K562 (cell line): ENCODE measurements around the gene KRT36. TPM values are rescaled to one million over a fixed set of nuclear protein-coding genes. Genes with fewer than 3 reads are reported as not detected.

Experiments used
- ATAC-seq: fragments of 200-7000 bp; cut with Tn5 transposase; 3 replicates; pipeline ENCODE4 v1.9.1; 2020; ENCODE audit warnings: moderate library complexity
- BruUV-seq: library from RNA; stranded (reverse); fragments of 400-500 nt; replicated peaks from 2 replicates; lab custom pipeline; 2021; lab: Mats Ljungman, UMichigan
- CTCF ChIA-PET: fragments of 300-600 bp; formaldehyde crosslinking; extraction: SDS; loops from one replicate; lab custom pipeline; 2021; ENCODE audit warnings: low intra/inter-chr PET ratio; lab: Yijun Ruan, JAX
- POLR2A ChIA-PET: fragments of 300-600, 350-650 bp; sonication (Branson Sonifier 250); formaldehyde crosslinking; extraction: SDS; loops from one replicate; lab custom pipeline; 2021; ENCODE audit warnings: antibody characterized with exemption, inconsistent platforms; lab: Yijun Ruan, JAX
- DNase-seq, 4 experiments: peaks; one replicate each; pipeline versions ENCODE4 v3.0.0 to v3.0.0-alpha.2; 2011 to 2018; ENCODE audit warnings: low spot score in 3 of 4, mixed read lengths in 3 of 4; ENCODE audit errors: extremely low read depth in 1 of 4
- FAIRE-seq: peaks from 2 replicates; lab custom pipeline; 2011; peaks lifted over from hg19 to GRCh38; lab: Jason Lieb, UNC
- H2AFZ ChIP-seq: 2 replicates; pipeline ENCODE4 v1.6.0; 2011; ENCODE audit warnings: low read depth, low read length, control low read depth, inconsistent platforms
- H3K27ac ChIP-seq: fragments of 200-600 bp; 3 replicates; pipeline ENCODE4 v1.8.0; 2011; ENCODE audit warnings: low read depth, mild to moderate bottlenecking, control low read depth, inconsistent platforms, low read length, moderate library complexity, mixed read lengths; ENCODE audit errors: extremely low read depth
- H3K27me3 ChIP-seq, 2 experiments: fragments of 300-600 bp in 1 of 2; 2 replicates in 1 of 2; 3 replicates in 1 of 2; pipeline versions ENCODE4 v1.6.0 to v1.8.0; 2011; ENCODE audit warnings: inconsistent platforms in 2 of 2, low read length in 2 of 2, mild to moderate bottlenecking in 1 of 2, mixed read lengths in 1 of 2, moderate library complexity in 1 of 2; ENCODE audit not compliant: control insufficient read depth in 2 of 2, insufficient read depth in 2 of 2
- H3K36me3 ChIP-seq: fragments of 300-600 bp; 3 replicates; pipeline ENCODE4 v1.8.0; 2011; ENCODE audit warnings: mild to moderate bottlenecking, low read length, inconsistent platforms; ENCODE audit not compliant: control insufficient read depth, insufficient read depth
- H3K4me1 ChIP-seq, 2 experiments: fragments of 200-600 bp in 1 of 2; replicated peaks in 1 of 2; 2 replicates in 1 of 2; 3 replicates in 1 of 2; pipeline versions ENCODE4 v1.5.1 to v1.8.0; 2011; ENCODE audit warnings: inconsistent platforms in 2 of 2, low read length in 2 of 2, mild to moderate bottlenecking in 1 of 2, mixed read lengths in 1 of 2, moderate library complexity in 1 of 2; ENCODE audit not compliant: control insufficient read depth in 2 of 2, insufficient read depth in 2 of 2
- H3K4me2 ChIP-seq: 2 replicates; pipeline ENCODE4 v1.6.1; 2011; ENCODE audit warnings: low read length, control low read depth, inconsistent platforms, mixed read lengths; ENCODE audit not compliant: insufficient read depth
- H3K4me3 ChIP-seq: fragments of 200-600 bp; sonication (generic), shearing (Covaris generic); 2 replicates; pipeline ENCODE4 v1.5.1; 2016; ENCODE audit warnings: control low read depth, inconsistent platforms
- H3K79me2 ChIP-seq: fragments of 200-600 bp; 3 replicates; pipeline ENCODE4 v1.8.0; 2011; ENCODE audit warnings: low read length, inconsistent platforms; ENCODE audit not compliant: control insufficient read depth, insufficient read depth
- H3K9ac ChIP-seq, 2 experiments: 2 replicates each; pipeline versions ENCODE4 v1.6.0 to v1.6.1; 2011; ENCODE audit warnings: low read depth in 2 of 2, low read length in 2 of 2, control low read depth in 1 of 2, inconsistent platforms in 1 of 2, mild to moderate bottlenecking in 1 of 2, mixed read lengths in 1 of 2; ENCODE audit not compliant: insufficient read depth in 1 of 2
- H3K9me1 ChIP-seq: one replicate; pipeline ENCODE4 v1.6.0; 2011; ENCODE audit warnings: inconsistent platforms, mild to moderate bottlenecking, low read length, moderate library complexity; ENCODE audit not compliant: control insufficient read depth, insufficient read depth
- H3K9me3 ChIP-seq: replicated peaks from 2 replicates; pipeline ENCODE4 v1.5.1; 2011; ENCODE audit warnings: low read depth, low read length, inconsistent platforms; ENCODE audit not compliant: control insufficient read depth, insufficient read depth
- H4K20me1 ChIP-seq: replicated peaks from 2 replicates; pipeline ENCODE4 v1.6.1; 2011; ENCODE audit warnings: low read length, inconsistent platforms, mixed read lengths; ENCODE audit not compliant: control insufficient read depth, insufficient read depth
- ARID1B ChIP-seq: fragments of 450-650 bp; IDR thresholded peaks from 2 replicates; pipeline ENCODE4 v1.6.1; 2016; ENCODE audit warnings: antibody characterized with exemption, mild to moderate bottlenecking, inconsistent platforms
- ELF1 ChIP-seq: fragments of 200-800 bp; sonication (Bioruptor generic); IDR thresholded peaks from 2 replicates; pipeline ENCODE4 v1.6.1; 2016; ENCODE audit warnings: missing genetic modification characterization, missing compliant biosample characterization
- ESRRA ChIP-seq: fragments of 450-650 bp; IDR thresholded peaks from 2 replicates; pipeline ENCODE4 v1.6.1; 2014; ENCODE audit warnings: low read depth, mild to moderate bottlenecking, moderate library complexity, borderline replicate concordance
- ETV1 ChIP-seq: fragments of 450-650 bp; conservative IDR thresholded peaks from 2 replicates; pipeline ENCODE4 v1.6.1; 2016; ENCODE audit warnings: missing genetic modification characterization, control low read depth, low read depth, missing compliant biosample characterization
- JUND ChIP-seq, 2 experiments: IDR thresholded peaks; 2 replicates in 1 of 2; 3 replicates in 1 of 2; pipeline ENCODE4 v1.6.1; 2011; ENCODE audit warnings: borderline replicate concordance in 2 of 2, low read depth in 2 of 2, low read length in 2 of 2, improper control_type of control experiment in 1 of 2, missing biosample characterization in 1 of 2, missing genetic modification characterization in 1 of 2, missing genetic modification reagents in 1 of 2
- KLF13 ChIP-seq: fragments of 450-650 bp; IDR thresholded peaks from 2 replicates; pipeline ENCODE4 v1.6.1; 2016; ENCODE audit warnings: missing genetic modification characterization, low read depth, mild to moderate bottlenecking, missing compliant biosample characterization, moderate library complexity, borderline replicate concordance
- MCM3 ChIP-seq: fragments of 450-650 bp; IDR thresholded peaks from 2 replicates; pipeline ENCODE4 v1.6.1; 2016
- NCOA2 ChIP-seq, 2 experiments: fragments of 450-650 bp; IDR thresholded peaks; 2 replicates each; pipeline ENCODE4 v1.6.1; 2018; ENCODE audit warnings: mild to moderate bottlenecking in 2 of 2, moderate library complexity in 1 of 2; ENCODE audit not compliant: partially characterized antibody in 2 of 2
- NCOA4 ChIP-seq: fragments of 450-650 bp; IDR thresholded peaks from 2 replicates; pipeline ENCODE4 v1.6.1; 2018; ENCODE audit warnings: mild to moderate bottlenecking; ENCODE audit not compliant: partially characterized antibody
- NFIX ChIP-seq: fragments of 250-450 bp; sonication (Bioruptor Pico); IDR thresholded peaks from 2 replicates; pipeline ENCODE4 v1.4.0; 2020; ENCODE audit warnings: low read depth, mild to moderate bottlenecking, moderate library complexity
- RB1 ChIP-seq: fragments of 450-650 bp; IDR thresholded peaks from 2 replicates; pipeline ENCODE4 v1.6.1; 2017; ENCODE audit warnings: low read depth, mild to moderate bottlenecking
- SPI1 ChIP-seq: IDR thresholded peaks from 2 replicates; pipeline ENCODE4 v1.6.1; 2011; ENCODE audit warnings: low read depth, low read length, control low read depth, borderline replicate concordance
- WHSC1 ChIP-seq: IDR thresholded peaks from one replicate; pipeline ENCODE4 v1.6.1; 2012; ENCODE audit warnings: low read length, control low read depth, inconsistent platforms
- WGBS: fragments of 100-300 bp; shearing (Covaris generic); methylation state at CpG from one replicate; pipeline ENCODE4 v1.1.6; 2016; ENCODE audit warnings: low coverage, mixed read lengths; ENCODE audit not compliant: insufficient coverage; ENCODE audit errors: missing lambda C conversion rate; 5-methylcytosine and 5-hydroxymethylcytosine counted together
- in situ Hi-C: fragments of 300-500 bp; cut with MboI; formaldehyde crosslinking; loops from 4 replicates; pipeline ENCODE4 v1.15.0; 2018; ENCODE audit warnings: inconsistent platforms, mixed read lengths
- intact Hi-C: fragments of 100-400 bp; cut with micrococcal nuclease; formaldehyde crosslinking; loops from 2 replicates; pipeline ENCODE4 v1.14.2; 2022
- polyA plus RNA-seq, 8 experiments: library from polyadenylated mRNA; depleted of rRNA in 4 of 8; stranded (reverse) in 5 of 8; unstranded in 3 of 8; fragments of >200 nt; fragmentation: Nextera tagmentation in 2 of 8; fragmentation: Illumina TruSeq in 1 of 8; extraction: Ambion mirVana in 2 of 8; extraction: Trizol in 1 of 8; gene quantifications; 2 replicates each; pipeline versions ENCODE4 v1.2.1 to v1.2.3, GENCODE V29; 2011 to 2014; ENCODE audit warnings: inconsistent platforms in 1 of 8, missing spikeins in 1 of 8
- total RNA-seq, 7 experiments: library from RNA; depleted of rRNA in 6 of 7; stranded (reverse); fragments of >200 nt in 6 of 7; fragmentation: Illumina TruSeq in 2 of 7; extraction: Trizol in 2 of 7; gene quantifications; 2 replicates each; pipeline versions ENCODE4 v1.2.1 to v1.2.3, GENCODE V29; 2011 to 2021; ENCODE audit warnings: low replicate concordance in 1 of 7
- TF ChIP-seq, protein P1 (sequence below): fragments of 450-650 bp; IDR thresholded peaks from 2 replicates; pipeline ENCODE4 v1.6.1; 2017; ENCODE audit warnings: antibody characterized with exemption, mild to moderate bottlenecking

Gene KRT36
- total and polyA plus RNA-seq, 9 of the 15 experiments (the other 6 are each of a cell fraction or from before 2014, with no cell fraction given), result 0.04 TPM; not detected in 8

DNA sequence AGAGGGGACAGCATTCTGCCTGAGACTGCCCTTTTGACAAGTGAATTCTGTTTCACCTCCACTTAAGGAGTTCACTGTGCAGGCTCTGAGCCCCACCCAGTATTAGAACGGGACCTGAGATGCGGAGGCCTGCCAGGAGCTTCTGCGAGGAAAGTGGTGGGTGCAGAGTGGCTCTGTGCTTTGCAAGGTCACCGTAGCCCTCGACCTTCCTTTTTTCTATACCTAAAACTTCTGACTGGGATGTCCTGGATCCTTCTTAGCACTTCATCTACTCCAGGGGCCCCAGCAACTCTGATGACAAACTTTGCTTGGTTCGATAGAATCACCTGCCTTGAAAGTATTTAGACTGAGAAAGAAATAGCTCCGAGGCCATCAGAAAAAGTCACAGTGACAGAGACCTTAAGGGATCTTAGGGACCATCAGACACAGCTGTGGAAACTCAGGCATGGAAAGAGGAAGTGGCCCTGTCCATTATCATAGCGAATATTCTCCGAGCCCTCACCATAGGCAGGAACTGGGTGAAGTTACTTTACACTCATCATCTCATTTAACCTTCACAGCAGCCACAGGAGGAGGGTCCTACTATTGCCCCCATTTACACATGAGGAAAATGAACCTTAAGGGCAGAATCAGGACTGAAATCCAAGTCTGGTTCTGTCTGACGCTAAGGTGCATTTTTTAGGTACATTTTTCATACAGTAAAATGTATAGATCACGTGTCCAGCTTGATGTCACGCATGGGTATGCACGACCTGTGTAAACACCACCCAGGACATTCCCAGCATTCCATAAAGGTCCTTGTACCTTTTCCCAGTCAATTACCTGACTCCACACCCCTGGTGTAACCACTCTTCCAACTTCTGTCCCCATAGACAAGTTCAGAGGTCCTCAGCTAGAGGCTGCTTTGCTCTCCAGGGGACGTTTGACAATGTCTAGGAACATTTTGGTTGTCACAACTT is 16.4 kb upstream of the KRT36 start:
- H3K4me2 ChIP-seq, result peak overlapping the region; percentile 17; the same call in 1 of the 2 replicates
- ChIA-PET CTCF (no interaction called here), POLR2A (interaction anchor here (0.6 to 1.2 kb wide), 6 partner anchors 10 to 975 kb away, joined by 3 to 4 read pairs (median 3); no protein-coding TSS in a partner anchor)
- H3K79me2 ChIP-seq, result no peaks in the 10 kb centered on the region
- H3K9ac ChIP-seq, result peak overlapping the region in 1 of 2 experiments; percentile 10; a peak in 1 of 4 replicates
- no peaks in the 10 kb centered on the region for H3K9me3 ChIP-seq
- no peaks in the 10 kb centered on the region for H3K27me3 ChIP-seq
- 27% methylated on average over 14 of the region's 14 CpGs for WGBS
- H3K4me3 ChIP-seq, result no peak overlapping the region
- DNase-seq (peak in 2 of 4 experiments; percentile 49 to 58), FAIRE-seq (peak; percentile 73), ATAC-seq (peak; percentile 68)
- H2AFZ ChIP-seq, result peak overlapping the region; percentile 81
- H4K20me1 ChIP-seq, result no peaks in the 10 kb centered on the region
- peaks cover 38 to 42% of the 10 kb centered on the region in 2 experiments for H3K4me1 ChIP-seq
- in situ Hi-C loops, result no loop called here
- H3K27ac ChIP-seq, result no peak overlapping the region
- no TSS peak for BruUV-seq
- intact Hi-C loops, result no loop called here
- H3K9me1 ChIP-seq, result no peaks in the 10 kb centered on the region
- no peaks in the 10 kb centered on the region; the same call in 2 of the 3 replicates for H3K36me3 ChIP-seq
- no peak for TF ChIP-seq KLF13 (tag)
- TF ChIP-seq ETV1 (tag), result 0 out of 2 replicates have a peak, but pooled peaks have one; percentile 46
- TF ChIP-seq ELF1 (tag), result peak; percentile 82
- no peak for TF ChIP-seq MCM3
- no peak for TF ChIP-seq NCOA4
- TF ChIP-seq, protein P1, sequence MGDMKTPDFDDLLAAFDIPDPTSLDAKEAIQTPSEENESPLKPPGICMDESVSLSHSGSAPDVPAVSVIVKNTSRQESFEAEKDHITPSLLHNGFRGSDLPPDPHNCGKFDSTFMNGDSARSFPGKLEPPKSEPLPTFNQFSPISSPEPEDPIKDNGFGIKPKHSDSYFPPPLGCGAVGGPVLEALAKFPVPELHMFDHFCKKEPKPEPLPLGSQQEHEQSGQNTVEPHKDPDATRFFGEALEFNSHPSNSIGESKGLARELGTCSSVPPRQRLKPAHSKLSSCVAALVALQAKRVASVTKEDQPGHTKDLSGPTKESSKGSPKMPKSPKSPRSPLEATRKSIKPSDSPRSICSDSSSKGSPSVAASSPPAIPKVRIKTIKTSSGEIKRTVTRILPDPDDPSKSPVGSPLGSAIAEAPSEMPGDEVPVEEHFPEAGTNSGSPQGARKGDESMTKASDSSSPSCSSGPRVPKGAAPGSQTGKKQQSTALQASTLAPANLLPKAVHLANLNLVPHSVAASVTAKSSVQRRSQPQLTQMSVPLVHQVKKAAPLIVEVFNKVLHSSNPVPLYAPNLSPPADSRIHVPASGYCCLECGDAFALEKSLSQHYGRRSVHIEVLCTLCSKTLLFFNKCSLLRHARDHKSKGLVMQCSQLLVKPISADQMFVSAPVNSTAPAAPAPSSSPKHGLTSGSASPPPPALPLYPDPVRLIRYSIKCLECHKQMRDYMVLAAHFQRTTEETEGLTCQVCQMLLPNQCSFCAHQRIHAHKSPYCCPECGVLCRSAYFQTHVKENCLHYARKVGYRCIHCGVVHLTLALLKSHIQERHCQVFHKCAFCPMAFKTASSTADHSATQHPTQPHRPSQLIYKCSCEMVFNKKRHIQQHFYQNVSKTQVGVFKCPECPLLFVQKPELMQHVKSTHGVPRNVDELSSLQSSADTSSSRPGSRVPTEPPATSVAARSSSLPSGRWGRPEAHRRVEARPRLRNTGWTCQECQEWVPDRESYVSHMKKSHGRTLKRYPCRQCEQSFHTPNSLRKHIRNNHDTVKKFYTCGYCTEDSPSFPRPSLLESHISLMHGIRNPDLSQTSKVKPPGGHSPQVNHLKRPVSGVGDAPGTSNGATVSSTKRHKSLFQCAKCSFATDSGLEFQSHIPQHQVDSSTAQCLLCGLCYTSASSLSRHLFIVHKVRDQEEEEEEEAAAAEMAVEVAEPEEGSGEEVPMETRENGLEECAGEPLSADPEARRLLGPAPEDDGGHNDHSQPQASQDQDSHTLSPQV, result peak; percentile 28; the same call in 1 of the 2 replicates
- no peak for TF ChIP-seq NFIX (CRISPR knock-in tag)
- peak; percentile 32; the same call in 1 of the 2 replicates for TF ChIP-seq ARID1B
- TF ChIP-seq RB1, result peak; percentile 10; the same call in 1 of the 2 replicates
- peak in 1 of 2 experiments; percentile 97 for TF ChIP-seq NCOA2 (IDR thresholded peaks at IDR 0.05; ENCODE audit: partially characterized antibody in 2 of 2)
- TF ChIP-seq WHSC1, result no peak
- TF ChIP-seq SPI1, result peak; percentile 100
- peak; percentile 40; the same call in 1 of the 2 replicates for TF ChIP-seq JUND (IDR thresholded peaks at IDR 0.05; ENCODE audit: borderline replicate concordance, low read depth, low read length)
- no peak; the same call in 2 of the 3 replicates for TF ChIP-seq JUND (tag; IDR thresholded peaks at IDR 0.05; ENCODE audit: borderline replicate concordance, low read depth, low read length)
- peak; percentile 56; the same call in 1 of the 2 replicates for TF ChIP-seq ESRRA
